Astrocyte (in vitro differentiated cells and primary cell): Measurements from ENCODE around the gene SLC48A1.

Source experiments
- EZH2 ChIP-seq: IDR thresholded peaks from 2 replicates; pipeline ENCODE4 v1.6.1; 2012; ENCODE audit warnings: mild to moderate bottlenecking, low read length, inconsistent platforms; ENCODE audit not compliant: insufficient read depth
- TF ChIP-seq, protein P1 (sequence below): IDR thresholded peaks from 2 replicates; pipeline ENCODE4 v1.5.1; 2011; ENCODE audit warnings: low read depth, mild to moderate bottlenecking, inconsistent platforms, low read length, moderate library complexity; ENCODE audit not compliant: insufficient read depth

DNA sequence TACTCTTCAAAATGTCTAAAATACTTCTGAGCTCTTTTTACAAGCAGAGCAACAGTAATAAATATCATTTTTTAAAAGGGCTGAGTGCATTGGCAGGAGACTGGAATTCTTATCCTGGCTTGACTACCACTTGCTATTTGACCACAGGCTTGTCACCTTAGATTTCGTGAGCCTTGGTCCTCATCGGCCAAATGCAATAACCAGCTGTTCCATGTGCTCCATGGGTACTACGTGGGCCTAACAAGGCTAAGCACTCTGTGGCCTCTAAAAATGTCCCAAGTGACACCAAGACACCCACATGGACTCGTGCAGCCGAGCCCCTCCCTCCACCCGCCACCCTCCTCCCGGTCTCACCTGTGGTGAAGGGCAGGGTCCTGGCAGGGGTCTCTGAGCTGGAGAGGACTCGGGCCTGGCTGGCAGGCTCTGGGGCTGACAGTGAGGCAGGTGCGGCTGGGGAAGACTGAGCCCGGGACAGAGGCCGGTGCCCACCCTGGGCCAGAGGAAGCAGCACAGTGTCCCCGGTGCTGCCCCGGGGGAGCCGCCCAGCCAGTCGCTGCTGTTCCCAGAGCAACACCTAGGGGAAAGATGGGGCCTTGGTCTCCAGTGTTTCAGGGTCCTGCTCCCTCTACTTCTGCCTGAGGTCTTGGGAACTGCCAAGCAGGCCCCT, 20.1 kb downstream of the SLC48A1 start:
- TF ChIP-seq EZH2 = no peak
- TF ChIP-seq, protein P1, sequence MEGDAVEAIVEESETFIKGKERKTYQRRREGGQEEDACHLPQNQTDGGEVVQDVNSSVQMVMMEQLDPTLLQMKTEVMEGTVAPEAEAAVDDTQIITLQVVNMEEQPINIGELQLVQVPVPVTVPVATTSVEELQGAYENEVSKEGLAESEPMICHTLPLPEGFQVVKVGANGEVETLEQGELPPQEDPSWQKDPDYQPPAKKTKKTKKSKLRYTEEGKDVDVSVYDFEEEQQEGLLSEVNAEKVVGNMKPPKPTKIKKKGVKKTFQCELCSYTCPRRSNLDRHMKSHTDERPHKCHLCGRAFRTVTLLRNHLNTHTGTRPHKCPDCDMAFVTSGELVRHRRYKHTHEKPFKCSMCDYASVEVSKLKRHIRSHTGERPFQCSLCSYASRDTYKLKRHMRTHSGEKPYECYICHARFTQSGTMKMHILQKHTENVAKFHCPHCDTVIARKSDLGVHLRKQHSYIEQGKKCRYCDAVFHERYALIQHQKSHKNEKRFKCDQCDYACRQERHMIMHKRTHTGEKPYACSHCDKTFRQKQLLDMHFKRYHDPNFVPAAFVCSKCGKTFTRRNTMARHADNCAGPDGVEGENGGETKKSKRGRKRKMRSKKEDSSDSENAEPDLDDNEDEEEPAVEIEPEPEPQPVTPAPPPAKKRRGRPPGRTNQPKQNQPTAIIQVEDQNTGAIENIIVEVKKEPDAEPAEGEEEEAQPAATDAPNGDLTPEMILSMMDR = no peak
